ENCODE results near the gene OPHN1. TPM values are rescaled to one million over a fixed set of nuclear protein-coding genes. Genes with fewer than 3 reads are reported as not detected.
A peak's percentile ranks its signal among the peaks of the same experiment; 100 is the strongest.

Gene OPHN1, protein sequence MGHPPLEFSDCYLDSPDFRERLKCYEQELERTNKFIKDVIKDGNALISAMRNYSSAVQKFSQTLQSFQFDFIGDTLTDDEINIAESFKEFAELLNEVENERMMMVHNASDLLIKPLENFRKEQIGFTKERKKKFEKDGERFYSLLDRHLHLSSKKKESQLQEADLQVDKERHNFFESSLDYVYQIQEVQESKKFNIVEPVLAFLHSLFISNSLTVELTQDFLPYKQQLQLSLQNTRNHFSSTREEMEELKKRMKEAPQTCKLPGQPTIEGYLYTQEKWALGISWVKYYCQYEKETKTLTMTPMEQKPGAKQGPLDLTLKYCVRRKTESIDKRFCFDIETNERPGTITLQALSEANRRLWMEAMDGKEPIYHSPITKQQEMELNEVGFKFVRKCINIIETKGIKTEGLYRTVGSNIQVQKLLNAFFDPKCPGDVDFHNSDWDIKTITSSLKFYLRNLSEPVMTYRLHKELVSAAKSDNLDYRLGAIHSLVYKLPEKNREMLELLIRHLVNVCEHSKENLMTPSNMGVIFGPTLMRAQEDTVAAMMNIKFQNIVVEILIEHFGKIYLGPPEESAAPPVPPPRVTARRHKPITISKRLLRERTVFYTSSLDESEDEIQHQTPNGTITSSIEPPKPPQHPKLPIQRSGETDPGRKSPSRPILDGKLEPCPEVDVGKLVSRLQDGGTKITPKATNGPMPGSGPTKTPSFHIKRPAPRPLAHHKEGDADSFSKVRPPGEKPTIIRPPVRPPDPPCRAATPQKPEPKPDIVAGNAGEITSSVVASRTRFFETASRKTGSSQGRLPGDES
- 6.9 and 7.4 TPM in 2 replicates for total RNA-seq

DNA sequence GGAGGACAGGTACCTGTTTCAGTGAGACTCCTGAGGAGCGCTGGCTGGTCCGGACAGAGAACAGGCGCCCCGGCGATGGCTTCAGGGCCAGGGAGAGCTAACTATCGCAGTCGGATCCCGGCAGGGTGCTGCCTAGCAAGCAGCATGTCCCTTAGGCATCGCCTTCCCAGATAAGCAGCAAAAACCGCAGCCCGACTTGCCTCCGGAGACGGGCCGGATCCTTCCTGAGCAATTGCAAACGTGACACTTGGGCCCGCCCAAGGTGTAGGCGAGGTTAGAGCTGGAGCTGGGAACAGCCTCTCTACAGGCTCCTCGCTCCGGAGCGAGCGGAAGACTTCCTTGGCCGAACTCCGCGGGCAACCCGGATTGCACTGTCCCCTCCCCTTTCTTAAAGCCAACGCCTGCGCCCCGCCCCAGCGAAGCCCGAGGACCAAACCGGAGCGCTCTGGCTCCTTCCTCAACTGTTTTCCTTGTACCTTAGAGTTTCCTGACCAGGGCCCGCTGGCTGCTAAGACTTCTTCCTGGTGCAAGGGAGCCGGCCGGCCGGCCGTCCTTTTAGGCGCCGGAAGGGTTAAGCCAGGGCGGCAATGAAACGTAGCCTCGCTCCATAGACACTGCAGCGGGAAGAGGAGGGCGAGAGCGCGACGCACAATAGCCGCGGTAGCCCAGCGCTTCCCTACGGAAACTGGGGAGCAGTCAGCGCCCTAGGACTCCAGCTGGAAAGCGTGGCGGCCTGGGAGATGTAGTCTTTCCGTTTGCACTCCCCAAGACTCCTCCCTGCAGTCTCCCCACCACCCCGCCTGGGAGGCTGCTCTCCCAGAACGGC, at the start of gene OPHN1:
Gene OPHN1 (minus strand): TSS at position 341 of the 826 bp plus-strand sequence. CDS start 475 bp downstream, outside the sequence.
- H3K4me3 ChIP-seq (ENCODE audit: insufficient read depth, low read length): peak within 1 kb of the TSS; percentile 78
- H3K79me2 ChIP-seq (ENCODE audit: insufficient read depth, low read length): peaks cover 5% of the 10 kb centered on the region
- no peaks in the 10 kb centered on the region for H3K27me3 ChIP-seq (ENCODE audit: insufficient read depth, low read length)
- TF ChIP-seq, protein P1, sequence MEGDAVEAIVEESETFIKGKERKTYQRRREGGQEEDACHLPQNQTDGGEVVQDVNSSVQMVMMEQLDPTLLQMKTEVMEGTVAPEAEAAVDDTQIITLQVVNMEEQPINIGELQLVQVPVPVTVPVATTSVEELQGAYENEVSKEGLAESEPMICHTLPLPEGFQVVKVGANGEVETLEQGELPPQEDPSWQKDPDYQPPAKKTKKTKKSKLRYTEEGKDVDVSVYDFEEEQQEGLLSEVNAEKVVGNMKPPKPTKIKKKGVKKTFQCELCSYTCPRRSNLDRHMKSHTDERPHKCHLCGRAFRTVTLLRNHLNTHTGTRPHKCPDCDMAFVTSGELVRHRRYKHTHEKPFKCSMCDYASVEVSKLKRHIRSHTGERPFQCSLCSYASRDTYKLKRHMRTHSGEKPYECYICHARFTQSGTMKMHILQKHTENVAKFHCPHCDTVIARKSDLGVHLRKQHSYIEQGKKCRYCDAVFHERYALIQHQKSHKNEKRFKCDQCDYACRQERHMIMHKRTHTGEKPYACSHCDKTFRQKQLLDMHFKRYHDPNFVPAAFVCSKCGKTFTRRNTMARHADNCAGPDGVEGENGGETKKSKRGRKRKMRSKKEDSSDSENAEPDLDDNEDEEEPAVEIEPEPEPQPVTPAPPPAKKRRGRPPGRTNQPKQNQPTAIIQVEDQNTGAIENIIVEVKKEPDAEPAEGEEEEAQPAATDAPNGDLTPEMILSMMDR (IDR thresholded peaks at IDR 0.05; ENCODE audit: extremely low read depth, low read depth, low read length): no peak
- no peaks in the 10 kb centered on the region for H4K20me1 ChIP-seq (ENCODE audit: insufficient read depth, low read length)
- H3K9me3 ChIP-seq (ENCODE audit: low read depth, low read length): no peaks in the 10 kb centered on the region
- H3K36me3 ChIP-seq (ENCODE audit: insufficient read depth, low read length): no peaks in the 10 kb centered on the region
- peak within 1 kb of the TSS; percentile 81 for H3K4me2 ChIP-seq (ENCODE audit: insufficient read depth, low read length)
- DNase-seq (ENCODE audit: insufficient read length, low spot score, missing footprints): peak; percentile 86
- H3K27ac ChIP-seq (ENCODE audit: low read depth, low read length): peak within 1 kb of the TSS; percentile 72
- H2AFZ ChIP-seq (ENCODE audit: low read length): peak within 1 kb of the TSS; percentile 90
- H3K4me1 ChIP-seq (ENCODE audit: insufficient read depth, low read length): peaks cover 9% of the 10 kb centered on the region

DNA sequence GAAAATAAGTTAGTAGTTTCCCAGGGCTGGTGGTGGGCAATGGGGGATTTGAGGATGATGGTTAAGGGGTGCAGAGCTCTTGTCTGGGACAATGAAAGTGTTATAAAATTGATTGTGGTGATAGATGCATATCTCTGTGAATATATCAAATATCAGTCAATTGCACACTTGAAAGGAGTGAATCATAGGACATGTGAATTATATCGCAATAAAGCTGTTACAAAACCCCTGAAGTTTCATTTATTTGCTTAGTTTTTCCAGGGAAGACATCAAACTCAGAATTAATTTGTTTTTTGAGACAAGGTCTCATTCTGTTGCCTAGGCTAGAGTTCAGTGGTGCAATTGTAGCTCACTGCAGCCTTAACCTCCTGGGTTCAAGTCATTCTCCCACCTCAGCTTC, 47.7 kb upstream of the OPHN1 start:
- no peak overlapping the region for H3K4me2 ChIP-seq (ENCODE audit: insufficient read depth, low read length)
- no peaks in the 10 kb centered on the region for H4K20me1 ChIP-seq (ENCODE audit: insufficient read depth, low read length)
- H3K27me3 ChIP-seq (ENCODE audit: insufficient read depth, low read length): peaks cover 9% of the 10 kb centered on the region
- no peaks in the 10 kb centered on the region for H3K9me3 ChIP-seq (ENCODE audit: low read depth, low read length)
- peak; percentile 50 for DNase-seq (ENCODE audit: insufficient read length, low spot score, missing footprints)
- no peak overlapping the region for H3K27ac ChIP-seq (ENCODE audit: low read depth, low read length)
- no peak overlapping the region for H3K4me3 ChIP-seq (ENCODE audit: insufficient read depth, low read length)
- no peaks in the 10 kb centered on the region for H3K4me1 ChIP-seq (ENCODE audit: insufficient read depth, low read length)
- H3K79me2 ChIP-seq (ENCODE audit: insufficient read depth, low read length): no peaks in the 10 kb centered on the region
- no peaks in the 10 kb centered on the region for H3K36me3 ChIP-seq (ENCODE audit: insufficient read depth, low read length)
- no peak overlapping the region for H2AFZ ChIP-seq (ENCODE audit: low read length)
- TF ChIP-seq, protein P1 (IDR thresholded peaks at IDR 0.05; ENCODE audit: extremely low read depth, low read depth, low read length): no peak

DNA sequence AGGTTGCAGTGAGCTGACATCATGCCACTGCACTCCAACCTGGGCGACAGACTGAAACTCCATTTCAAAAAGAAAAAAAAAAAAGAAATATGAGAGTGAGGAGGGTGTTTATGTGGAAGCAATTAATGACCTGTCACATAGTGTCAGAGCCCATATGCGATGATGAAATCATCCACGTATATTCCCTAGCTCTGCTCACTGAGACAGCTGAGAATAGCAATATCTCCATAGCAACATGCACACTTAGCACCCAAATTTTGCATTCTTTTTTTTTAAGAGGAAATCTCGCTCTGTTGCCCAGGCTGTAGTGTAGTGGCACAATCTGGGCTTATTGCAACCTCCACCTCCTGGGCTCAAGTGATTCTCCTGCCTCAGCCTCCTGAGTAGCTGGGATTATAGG, 31.5 kb upstream of the OPHN1 start:
- H3K79me2 ChIP-seq (ENCODE audit: insufficient read depth, low read length): no peaks in the 10 kb centered on the region
- no peaks in the 10 kb centered on the region for H3K36me3 ChIP-seq (ENCODE audit: insufficient read depth, low read length)
- H3K9me3 ChIP-seq (ENCODE audit: low read depth, low read length): no peaks in the 10 kb centered on the region
- no peak overlapping the region for H3K4me2 ChIP-seq (ENCODE audit: insufficient read depth, low read length)
- no peak overlapping the region for H3K4me3 ChIP-seq (ENCODE audit: insufficient read depth, low read length)
- peaks cover 3% of the 10 kb centered on the region for H3K4me1 ChIP-seq (ENCODE audit: insufficient read depth, low read length)
- DNase-seq (ENCODE audit: insufficient read length, low spot score, missing footprints): no peak
- TF ChIP-seq, protein P1 (IDR thresholded peaks at IDR 0.05; ENCODE audit: extremely low read depth, low read depth, low read length): no peak
- H2AFZ ChIP-seq (ENCODE audit: low read length): no peak overlapping the region
- no peak overlapping the region for H3K27ac ChIP-seq (ENCODE audit: low read depth, low read length)
- no peaks in the 10 kb centered on the region for H4K20me1 ChIP-seq (ENCODE audit: insufficient read depth, low read length)
- H3K27me3 ChIP-seq (ENCODE audit: insufficient read depth, low read length): no peaks in the 10 kb centered on the region
